GM10266 (cell line): ENCODE data around the gene TMEM185A.
"Not testable (repeated sequence)": the region's sequence is repeated elsewhere in the genome, so short reads cannot be mapped to it uniquely, and the experiment has no call there.

Experiments used
- DNase-seq: peaks from one replicate; pipeline ENCODE4 v3.0.0; 2012; ENCODE audit errors: extremely low spot score
- CTCF ChIP-seq: IDR thresholded peaks from 2 replicates; pipeline ENCODE4 v1.5.1; 2012; ENCODE audit warnings: mild to moderate bottlenecking, low read depth; ENCODE audit not compliant: control insufficient read depth, insufficient read depth; ENCODE audit errors: missing control alignments

TMEM185A gene

GRCh38 chrX:149611623-149612175 is 19.9 kb downstream of the TMEM185A start:
- TF ChIP-seq CTCF: no peak
- DNase-seq: no peak

GRCh38 chrX:149610511-149610910 is 21.1 kb downstream of the TMEM185A start:
- no peak for DNase-seq
- TF ChIP-seq CTCF: no peak

DNA sequence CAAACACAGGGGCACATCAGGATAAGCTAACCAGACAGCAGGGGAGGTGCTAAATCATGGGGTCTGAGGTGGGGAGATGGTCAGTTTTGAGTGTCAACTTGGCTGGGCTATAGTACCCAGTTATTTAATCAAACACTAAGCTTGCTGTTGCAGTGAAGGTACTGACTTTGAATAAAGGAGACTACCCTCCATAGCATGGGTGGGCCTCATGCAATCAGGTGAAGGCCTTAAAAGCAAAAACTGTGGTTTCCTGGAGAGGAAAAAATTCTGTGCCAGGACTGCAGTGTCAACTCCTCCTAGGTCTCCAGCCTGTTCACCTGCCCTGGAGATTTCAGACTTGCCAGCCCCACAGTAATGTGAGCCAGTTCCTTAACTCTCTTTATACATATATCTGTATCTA is 23.9 kb downstream of the TMEM185A start:
- TF ChIP-seq CTCF: no peak
- DNase-seq: no peak

- not testable (repeated sequence) for DNase-seq
Observed at GRCh38 chrX:149605248-149605885, 26.2 kb downstream of the TMEM185A start.

DNA sequence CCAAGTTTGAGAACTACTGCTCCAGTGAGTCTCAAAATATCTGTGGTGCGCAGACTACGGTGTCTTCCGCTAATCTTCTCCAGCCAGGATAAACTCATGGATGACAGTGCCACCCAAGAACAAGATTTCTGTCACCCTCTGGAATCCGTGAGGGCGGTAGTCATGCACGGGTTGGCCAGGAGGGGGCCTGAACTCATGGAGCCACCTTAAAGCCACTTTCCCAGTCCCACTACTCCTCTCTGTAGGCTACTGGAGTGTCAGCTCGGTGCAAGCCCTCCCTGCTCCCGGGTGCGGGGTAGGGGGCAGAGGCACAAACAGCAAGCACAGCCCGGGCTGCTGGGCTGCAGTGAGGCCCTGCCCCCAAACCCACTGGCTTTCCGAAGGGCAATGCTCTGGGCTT is 33.0 kb downstream of the TMEM185A start:
- DNase-seq: not testable (repeated sequence)

GRCh38 chrX:149595943-149596342 is 35.6 kb downstream of the TMEM185A start:
- DNase-seq: not testable (repeated sequence)

DNA sequence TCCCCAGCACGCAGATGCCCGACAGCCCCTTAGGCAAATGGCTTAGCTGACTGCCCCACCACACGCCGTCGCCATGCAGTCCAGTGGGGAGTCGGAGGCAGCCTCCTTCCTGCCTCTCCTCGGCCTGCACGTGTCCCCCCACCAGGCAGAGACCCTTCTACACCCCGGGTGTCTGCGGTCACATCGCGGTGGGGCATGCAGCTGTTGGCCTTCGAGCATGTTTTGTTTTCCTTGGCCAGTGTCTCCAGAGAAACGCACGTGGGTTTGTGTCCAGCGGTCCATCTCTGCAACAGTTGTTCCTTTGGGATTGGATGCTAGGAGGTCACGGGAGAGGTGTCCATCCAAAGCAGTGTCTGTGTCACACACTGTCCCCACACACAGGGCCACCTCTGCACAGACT is 36.4 kb downstream of the TMEM185A start, which contains the start of gene HSFX2:
TSS of gene HSFX2 (minus strand) at position 101 of the 400 bp plus-strand sequence. CDS start 614 bp downstream, outside the sequence.
- DNase-seq: not testable (repeated sequence)

DNA sequence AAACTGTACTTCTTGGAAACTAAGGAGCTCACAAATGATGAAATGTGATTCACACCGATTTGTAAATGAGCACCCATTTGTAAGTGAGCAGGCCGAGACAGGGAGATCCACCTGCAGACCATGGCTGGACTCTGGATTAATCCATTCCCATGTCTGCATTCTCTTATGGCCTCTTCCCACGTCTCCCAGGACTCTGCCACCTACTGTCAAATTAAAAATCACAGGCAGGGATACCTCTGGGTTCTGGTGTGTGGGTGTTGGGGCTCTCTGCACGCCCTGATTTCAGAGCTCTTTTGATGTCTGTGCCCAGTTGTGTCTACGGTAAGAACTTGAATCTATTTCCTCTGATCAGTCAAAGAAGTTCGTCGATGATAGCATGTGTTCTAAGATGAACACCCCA is 40.6 kb downstream of the TMEM185A start:
- DNase-seq: not testable (repeated sequence)

- DNase-seq: not testable (repeated sequence)
Observed at GRCh38 chrX:149587359-149587758, 44.2 kb downstream of the TMEM185A start, which contains the start of gene MAGEA9B. MAGEA9B (minus strand) TSS chrX:149587459; CDS start chrX:149583179, 4,280 bp downstream.

DNA sequence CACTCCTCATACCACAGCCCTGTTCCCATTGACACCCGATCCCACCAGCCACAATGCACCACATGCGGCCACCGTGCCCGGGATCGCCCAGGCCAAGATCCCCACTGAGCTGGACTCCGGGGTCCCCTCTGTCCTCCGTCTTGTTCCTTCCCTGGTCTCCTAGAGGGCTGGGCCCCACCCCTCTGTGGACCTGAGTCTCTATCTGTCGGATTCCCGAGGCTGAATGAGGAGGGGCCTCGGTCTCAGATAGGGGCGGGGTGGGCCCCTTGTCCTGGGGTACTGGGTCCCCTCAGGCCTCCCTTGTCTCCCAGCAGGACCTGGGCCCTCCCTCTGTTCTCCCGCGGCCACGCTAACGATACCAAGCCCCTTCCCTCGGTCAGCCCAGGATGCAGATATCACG is 46.0 kb downstream of the TMEM185A start:
- not testable (repeated sequence) for DNase-seq

DNA sequence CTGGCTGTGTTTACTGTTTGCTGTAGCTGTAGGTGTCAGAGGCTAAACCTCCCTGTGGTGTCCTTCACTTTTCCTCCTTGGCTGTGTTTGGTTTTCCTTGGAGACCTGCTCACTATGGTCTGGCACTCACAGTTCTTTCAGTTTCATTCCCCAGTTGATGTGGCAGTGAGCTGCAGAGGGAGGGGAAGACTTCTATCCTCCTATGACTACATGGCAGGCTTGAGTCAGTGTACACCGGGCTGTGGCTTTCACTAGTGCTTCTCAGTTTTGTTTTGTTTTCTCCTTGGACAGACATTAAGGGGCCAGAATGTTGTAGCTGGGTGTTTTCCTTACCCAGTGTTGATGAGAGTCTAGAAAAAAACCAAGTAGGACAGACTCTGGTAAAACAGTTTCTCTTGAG is 58.1 kb downstream of the TMEM185A start:
- DNase-seq: not testable (repeated sequence)

DNA sequence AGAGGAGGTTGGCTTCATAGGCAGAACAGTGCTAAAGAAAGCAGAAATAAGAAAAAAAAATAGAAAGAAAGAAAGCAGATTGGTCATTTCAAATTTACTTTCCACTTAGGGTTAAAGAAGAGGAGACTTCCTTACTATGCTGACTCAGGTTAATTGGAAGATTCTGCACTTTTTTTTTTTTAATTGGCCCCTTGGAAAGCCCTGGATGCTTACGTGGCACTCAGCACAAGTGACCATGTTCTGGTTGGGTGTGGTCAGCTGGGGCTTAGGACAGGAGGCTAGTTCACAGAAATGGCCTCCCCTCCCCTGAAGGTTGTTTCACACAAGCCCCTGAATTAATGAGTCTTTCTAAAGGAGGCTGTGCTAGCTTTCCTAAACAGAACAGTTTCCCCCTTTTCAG is 58.8 kb downstream of the TMEM185A start:
- no peak for TF ChIP-seq CTCF
- DNase-seq: no peak
